Measurements from ENCODE around the gene TPRA1. TPM values are rescaled to one million over a fixed set of nuclear protein-coding genes. Genes with fewer than 3 reads are reported as not detected.

Gene TPRA1
- total RNA-seq, 1 experiment from 2014 or later: 47.0 TPM

GRCh38 chr3:127538569-127538968 lies 52.0 kb downstream of the TPRA1 start:
- BruUV-seq (replicated peaks): no TSS peak
- Mint-ChIP-seq H3K27ac (ENCODE audit: low read depth, unreplicated experiment) (no peak overlapping the region), H3K36me3 (ENCODE audit: insufficient read depth, unreplicated experiment) (no peaks in the 10 kb centered on the region), H3K27me3 (ENCODE audit: insufficient read depth, unreplicated experiment) (peaks cover 56% of the 10 kb centered on the region), H3K4me3 (ENCODE audit: unreplicated experiment) (no peak overlapping the region), H3K9me3 (ENCODE audit: unreplicated experiment) (no peaks in the 10 kb centered on the region), H3K4me1 (ENCODE audit: insufficient read depth, unreplicated experiment) (no peaks in the 10 kb centered on the region)
- ChIA-PET POLR2A (interaction anchor here (0.7 kb wide), 1 partner anchor 32 kb away, joined by 4 read pairs; no protein-coding TSS in a partner anchor), CTCF (interaction anchor here (0.6 to 2.6 kb wide), 4 partner anchors 8 to 858 kb away, joined by 3 to 11 read pairs (median 5); no protein-coding TSS in a partner anchor)
- no peak for DNase-seq (ENCODE audit: unreplicated experiment)
- intact Hi-C loops (cut with micrococcal nuclease): no loop called here
- TF ChIP-seq, protein P1, sequence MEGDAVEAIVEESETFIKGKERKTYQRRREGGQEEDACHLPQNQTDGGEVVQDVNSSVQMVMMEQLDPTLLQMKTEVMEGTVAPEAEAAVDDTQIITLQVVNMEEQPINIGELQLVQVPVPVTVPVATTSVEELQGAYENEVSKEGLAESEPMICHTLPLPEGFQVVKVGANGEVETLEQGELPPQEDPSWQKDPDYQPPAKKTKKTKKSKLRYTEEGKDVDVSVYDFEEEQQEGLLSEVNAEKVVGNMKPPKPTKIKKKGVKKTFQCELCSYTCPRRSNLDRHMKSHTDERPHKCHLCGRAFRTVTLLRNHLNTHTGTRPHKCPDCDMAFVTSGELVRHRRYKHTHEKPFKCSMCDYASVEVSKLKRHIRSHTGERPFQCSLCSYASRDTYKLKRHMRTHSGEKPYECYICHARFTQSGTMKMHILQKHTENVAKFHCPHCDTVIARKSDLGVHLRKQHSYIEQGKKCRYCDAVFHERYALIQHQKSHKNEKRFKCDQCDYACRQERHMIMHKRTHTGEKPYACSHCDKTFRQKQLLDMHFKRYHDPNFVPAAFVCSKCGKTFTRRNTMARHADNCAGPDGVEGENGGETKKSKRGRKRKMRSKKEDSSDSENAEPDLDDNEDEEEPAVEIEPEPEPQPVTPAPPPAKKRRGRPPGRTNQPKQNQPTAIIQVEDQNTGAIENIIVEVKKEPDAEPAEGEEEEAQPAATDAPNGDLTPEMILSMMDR (IDR thresholded peaks at IDR 0.05; ENCODE audit: unreplicated experiment): no peak

DNA sequence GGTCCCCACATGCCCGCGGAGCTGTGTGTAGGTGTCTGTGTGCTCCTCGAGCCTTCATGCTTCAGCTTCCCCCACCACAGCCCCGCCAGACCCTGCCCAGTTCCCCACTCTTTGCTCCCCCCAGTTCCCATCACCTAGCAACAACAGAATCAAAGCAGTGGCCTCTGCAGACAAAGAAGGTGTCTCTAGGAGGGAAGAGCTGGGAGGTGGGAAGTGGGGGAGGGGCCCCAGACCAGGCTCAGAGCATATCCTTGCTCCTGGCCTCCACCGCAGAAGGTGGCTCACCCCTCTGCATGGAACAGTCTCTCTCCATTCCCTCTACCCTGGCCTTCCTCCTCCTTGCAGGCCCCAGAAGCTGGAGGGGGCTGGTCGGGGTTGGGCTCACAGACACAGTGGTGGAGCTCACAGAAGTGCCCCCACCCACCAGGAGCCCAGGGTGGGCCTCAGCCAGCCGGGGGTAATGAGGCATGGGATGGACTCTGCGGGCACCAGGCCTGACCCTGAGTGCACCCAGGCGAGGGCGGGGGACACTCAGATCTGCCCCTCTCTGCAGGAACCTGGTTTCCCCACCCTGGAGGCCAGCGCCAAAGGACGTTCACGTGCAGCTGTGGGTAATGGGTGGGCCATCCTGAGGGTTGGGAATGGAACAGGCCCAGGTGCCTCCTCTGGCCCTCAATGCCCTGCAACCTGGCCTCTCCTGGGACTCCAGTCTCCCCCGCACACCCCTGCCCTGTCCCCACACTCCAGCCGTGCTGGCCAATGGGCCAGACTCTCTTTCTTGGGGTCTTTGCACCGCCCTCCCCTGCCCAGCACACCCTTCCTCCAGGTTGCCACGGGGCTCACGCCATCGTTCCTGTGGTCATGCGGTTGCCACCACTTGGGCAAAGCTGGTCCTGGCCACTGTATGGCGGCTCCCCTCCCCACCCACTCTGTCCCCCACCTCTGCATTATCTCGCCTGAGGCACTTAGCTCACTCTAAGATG lies 53.4 kb downstream of the TPRA1 start:
- TF ChIP-seq, protein P1 (IDR thresholded peaks at IDR 0.05; ENCODE audit: unreplicated experiment): no peak
- Mint-ChIP-seq H3K4me1 (ENCODE audit: insufficient read depth, unreplicated experiment) (no peaks in the 10 kb centered on the region), H3K9me3 (ENCODE audit: unreplicated experiment) (no peaks in the 10 kb centered on the region), H3K27me3 (ENCODE audit: insufficient read depth, unreplicated experiment) (peaks cover 56% of the 10 kb centered on the region), H3K4me3 (ENCODE audit: unreplicated experiment) (no peak overlapping the region), H3K36me3 (ENCODE audit: insufficient read depth, unreplicated experiment) (no peaks in the 10 kb centered on the region), H3K27ac (ENCODE audit: low read depth, unreplicated experiment) (no peak overlapping the region)
- CTCF ChIA-PET: interaction anchor here (0.6 to 2.6 kb wide), 4 partner anchors 9 to 785 kb away, joined by 3 to 11 read pairs (median 6); no protein-coding TSS in a partner anchor
- no peak for DNase-seq (ENCODE audit: unreplicated experiment)
- BruUV-seq (replicated peaks): no TSS peak
- POLR2A ChIA-PET: no interaction called here
- intact Hi-C loops (cut with micrococcal nuclease): no loop called here

DNA sequence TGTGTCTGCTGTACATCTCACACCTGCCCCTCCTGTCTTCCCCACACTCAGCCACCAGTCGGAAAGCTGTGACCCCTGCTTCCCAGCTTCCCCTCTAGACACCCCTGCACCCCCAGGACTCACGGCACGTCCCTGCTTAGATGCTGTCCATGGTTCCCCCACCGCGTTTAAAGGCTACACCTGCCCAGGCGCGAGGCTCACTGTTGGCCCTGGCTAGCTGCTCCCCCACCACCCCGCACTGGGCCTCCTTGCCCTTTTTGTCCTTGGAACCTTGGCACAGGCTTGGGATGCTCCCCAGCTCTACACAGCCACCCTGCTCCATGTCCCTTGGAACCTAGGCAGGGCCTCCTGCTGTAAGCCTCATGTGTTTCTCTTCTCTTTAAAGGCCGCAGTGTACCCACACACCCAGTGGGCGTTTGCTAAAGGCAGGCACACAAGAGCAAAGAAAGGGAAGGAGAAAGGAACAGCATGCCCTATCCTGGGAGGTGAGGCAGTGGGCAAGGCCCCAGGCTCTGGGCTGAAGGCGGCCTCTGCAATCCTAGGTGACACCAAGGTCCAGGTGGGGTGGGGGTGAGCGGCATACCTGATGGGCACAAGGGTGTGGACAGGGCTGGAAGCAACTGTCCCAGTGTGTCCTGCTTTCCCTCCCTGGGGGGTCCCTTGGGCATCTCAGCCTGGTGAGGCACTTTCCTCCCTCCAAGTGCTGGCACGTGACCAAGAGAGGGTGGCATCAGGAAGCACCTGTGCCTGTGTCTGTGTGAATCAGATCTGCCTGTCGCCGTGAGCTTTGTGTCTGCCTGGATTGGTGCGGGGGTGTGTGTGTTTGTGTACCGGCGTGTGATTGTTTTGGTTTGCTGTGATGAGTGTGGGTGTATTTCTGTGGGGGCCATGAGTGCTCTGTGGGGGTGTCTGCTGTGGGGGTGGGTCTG lies 54.4 kb downstream of the TPRA1 start:
- Mint-ChIP-seq H3K27me3 (ENCODE audit: insufficient read depth, unreplicated experiment) (peaks cover 56% of the 10 kb centered on the region), H3K4me1 (ENCODE audit: insufficient read depth, unreplicated experiment) (no peaks in the 10 kb centered on the region), H3K9me3 (ENCODE audit: unreplicated experiment) (no peaks in the 10 kb centered on the region), H3K4me3 (ENCODE audit: unreplicated experiment) (no peak overlapping the region), H3K27ac (ENCODE audit: low read depth, unreplicated experiment) (no peak overlapping the region), H3K36me3 (ENCODE audit: insufficient read depth, unreplicated experiment) (no peaks in the 10 kb centered on the region)
- no peak for DNase-seq (ENCODE audit: unreplicated experiment)
- ChIA-PET POLR2A (no interaction called here), CTCF (interaction anchor here (0.7 to 2.6 kb wide), 4 partner anchors 10 to 784 kb away, joined by 3 to 11 read pairs (median 5); no protein-coding TSS in a partner anchor)
- TF ChIP-seq, protein P1 (IDR thresholded peaks at IDR 0.05; ENCODE audit: unreplicated experiment): no peak
- intact Hi-C loops (cut with micrococcal nuclease): no loop called here
- no TSS peak for BruUV-seq (replicated peaks)

Measured in MCF 10A (cell line).